DOHH2 (cell line): ENCODE results near the gene ARMC9.

ENCODE experiments used
- H3F3A ChIP-seq: fragments of 200-600 bp; sonication (generic), shearing (Covaris generic); 2 replicates; pipeline ENCODE4 v1.6.0; 2016; ENCODE audit warnings: antibody characterized with exemption, mild to moderate bottlenecking; ENCODE audit not compliant: control insufficient read depth, insufficient read depth
- H3K27ac ChIP-seq: fragments of 200-600 bp; sonication (generic); 2 replicates; pipeline ENCODE4 v1.5.1; 2014; ENCODE audit warnings: low read depth, mild to moderate bottlenecking, low read length, moderate library complexity
- H3K27me3 ChIP-seq: fragments of 200-600 bp; sonication (generic); 2 replicates; pipeline ENCODE4 v1.6.1; 2014; ENCODE audit warnings: mild to moderate bottlenecking, low read length, mixed read lengths; ENCODE audit not compliant: control insufficient read depth
- H3K36me3 ChIP-seq: fragments of 200-600 bp; sonication (generic); 2 replicates; pipeline ENCODE4 v1.6.1; 2014; ENCODE audit warnings: mild to moderate bottlenecking, low read length, moderate library complexity, mixed read lengths; ENCODE audit not compliant: control insufficient read depth
- H3K4me1 ChIP-seq: fragments of 200-600 bp; sonication (generic); 2 replicates; pipeline ENCODE4 v1.6.1; 2014; ENCODE audit warnings: mild to moderate bottlenecking, low read length, mixed read lengths; ENCODE audit not compliant: control insufficient read depth
- H3K4me2 ChIP-seq: fragments of 200-600 bp; sonication (generic); 2 replicates; pipeline ENCODE4 v1.6.0; 2014; ENCODE audit warnings: mild to moderate bottlenecking, low read length, moderate library complexity
- H3K4me3 ChIP-seq: fragments of 200-600 bp; sonication (generic); 2 replicates; pipeline ENCODE4 v1.5.1; 2014; ENCODE audit warnings: mild to moderate bottlenecking, low read length, mixed read lengths
- H3K79me2 ChIP-seq: fragments of 200-600 bp; sonication (generic); 2 replicates; pipeline ENCODE4 v1.6.1; 2014; ENCODE audit warnings: mild to moderate bottlenecking, low read length, mixed read lengths; ENCODE audit not compliant: control insufficient read depth
- H3K9me2 ChIP-seq: fragments of 200-600 bp; sonication (generic); replicated peaks from 2 replicates; pipeline ENCODE4 v1.6.1; 2014; ENCODE audit warnings: mild to moderate bottlenecking, low read length, mixed read lengths; ENCODE audit not compliant: control insufficient read depth
- H3K9me3 ChIP-seq: fragments of 200-600 bp; sonication (generic); 2 replicates; pipeline ENCODE4 v1.6.1; 2014; ENCODE audit warnings: antibody characterized with exemption, low read length, mixed read lengths; ENCODE audit not compliant: control insufficient read depth, insufficient read depth
- H4K20me1 ChIP-seq: fragments of 200-600 bp; sonication (generic); 2 replicates; pipeline ENCODE4 v1.6.0; 2014; ENCODE audit warnings: low read depth, mild to moderate bottlenecking, antibody characterized with exemption, low read length, moderate library complexity; ENCODE audit not compliant: control insufficient read depth, insufficient read depth
- CTCF ChIP-seq: fragments of 200-600 bp; sonication (generic); IDR thresholded peaks from one replicate; pipeline ENCODE4 v1.5.1; 2014; ENCODE audit warnings: antibody characterized with exemption, mild to moderate bottlenecking, low read depth, low read length; ENCODE audit not compliant: poor library complexity, severe bottlenecking
- EZH2phosphoT487 ChIP-seq: fragments of 200-600 bp; sonication (generic); IDR thresholded peaks from 2 replicates; pipeline ENCODE4 v1.6.1; 2017; ENCODE audit warnings: borderline replicate concordance, mild to moderate bottlenecking, antibody characterized with exemption, low read length, moderate library complexity, mixed read lengths

ARMC9 gene

DNA sequence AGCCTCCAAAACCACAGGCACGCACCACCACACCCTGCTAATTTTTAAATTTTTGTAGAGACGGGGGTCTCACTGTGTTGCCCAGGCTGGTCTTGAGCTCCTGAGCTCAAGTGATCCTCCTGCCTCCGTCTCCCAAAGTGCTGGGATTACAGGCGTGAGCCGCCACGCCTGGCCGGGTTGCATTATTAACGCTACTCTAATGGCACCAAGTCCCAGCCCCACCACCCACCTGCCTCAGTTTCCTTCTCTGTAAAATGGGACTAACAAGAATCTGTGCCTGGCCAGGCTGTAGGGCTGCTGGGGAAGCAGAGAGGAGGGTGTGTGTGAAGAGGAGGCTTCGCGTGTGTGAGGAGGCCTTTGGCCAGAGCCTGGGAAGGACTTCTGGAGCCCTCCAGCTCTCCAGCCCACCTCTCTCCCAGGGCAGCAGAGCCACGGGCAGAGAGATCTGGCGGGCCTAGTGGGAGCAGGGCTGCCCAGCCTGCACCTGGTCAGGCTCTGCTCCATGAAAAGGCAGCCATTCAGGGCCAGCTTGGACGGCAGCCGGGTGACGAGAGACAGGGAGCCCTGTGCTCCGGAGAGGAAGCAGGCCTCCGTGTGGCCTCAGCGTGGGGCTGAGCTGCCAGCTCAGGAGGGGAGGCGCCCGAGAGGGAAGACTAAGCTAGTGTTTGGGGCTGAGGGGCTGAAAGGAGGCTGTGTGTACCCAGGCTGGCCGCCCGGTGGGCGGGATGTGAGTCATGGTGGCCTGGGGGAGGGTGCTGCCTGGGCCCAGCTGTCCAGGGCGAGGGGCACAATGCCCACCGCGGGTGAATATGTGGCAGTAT lies 189.7 kb downstream of the ARMC9 start:
- Histone ChIP-seq H3K4me2 (no peak overlapping the region), H3K36me3 (no peaks in the 10 kb centered on the region), H3K9me3 (no peaks in the 10 kb centered on the region), H3K4me1 (peaks cover 19% of the 10 kb centered on the region), H4K20me1 (no peaks in the 10 kb centered on the region), H3K27me3 (no peaks in the 10 kb centered on the region), H3K79me2 (no peaks in the 10 kb centered on the region), H3K4me3 (no peak overlapping the region), H3K9me2 (no peaks in the 10 kb centered on the region), H3F3A (0 out of 2 replicates have a peak, but pooled peaks cover 4% of the 10 kb centered on the region), H3K27ac (no peak overlapping the region)
- TF ChIP-seq EZH2phosphoT487 (no peak), CTCF (no peak)

DNA sequence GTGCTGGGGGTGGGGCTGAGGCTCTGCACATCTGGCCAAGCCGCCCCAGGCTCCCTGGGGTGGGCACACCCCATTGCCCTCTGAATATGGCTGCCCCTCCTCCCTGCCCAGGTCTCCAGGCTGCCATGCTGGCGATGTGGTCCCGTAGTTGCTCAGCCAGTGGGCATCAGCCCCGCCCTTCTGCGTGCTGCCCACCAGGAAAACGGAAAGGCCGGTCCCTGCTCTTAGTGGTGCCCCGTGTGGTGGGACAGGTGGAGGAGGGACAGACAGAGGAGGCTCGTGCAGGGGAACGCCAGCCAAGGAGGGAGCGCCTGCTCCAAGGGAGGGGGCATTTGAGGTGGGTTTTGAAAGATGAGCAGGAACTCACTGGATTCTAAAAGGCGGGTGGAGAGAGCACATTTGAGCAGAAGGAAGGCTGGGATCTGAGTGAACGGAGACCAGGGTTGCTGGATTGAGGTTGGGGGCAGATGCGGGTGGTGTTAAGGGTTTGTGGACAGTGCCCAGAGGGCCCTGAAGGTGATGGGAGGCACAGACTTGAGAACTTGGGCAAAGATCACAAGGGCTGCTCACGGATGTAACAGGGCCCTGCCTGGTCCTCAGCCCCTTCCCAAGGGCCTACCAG lies 190.4 kb downstream of the ARMC9 start:
- no peaks in the 10 kb centered on the region for H3K9me2 ChIP-seq
- no peaks in the 10 kb centered on the region for H3K79me2 ChIP-seq
- H3K27ac ChIP-seq = no peak overlapping the region
- no peak overlapping the region for H3K4me2 ChIP-seq
- H4K20me1 ChIP-seq = no peaks in the 10 kb centered on the region
- H3F3A ChIP-seq = 0 out of 2 replicates have a peak, but pooled peaks cover 4% of the 10 kb centered on the region
- no peaks in the 10 kb centered on the region for H3K27me3 ChIP-seq
- no peaks in the 10 kb centered on the region for H3K36me3 ChIP-seq
- no peak for TF ChIP-seq EZH2phosphoT487
- no peak for TF ChIP-seq CTCF
- no peaks in the 10 kb centered on the region for H3K9me3 ChIP-seq
- peaks cover 26% of the 10 kb centered on the region for H3K4me1 ChIP-seq
- H3K4me3 ChIP-seq = no peak overlapping the region

DNA sequence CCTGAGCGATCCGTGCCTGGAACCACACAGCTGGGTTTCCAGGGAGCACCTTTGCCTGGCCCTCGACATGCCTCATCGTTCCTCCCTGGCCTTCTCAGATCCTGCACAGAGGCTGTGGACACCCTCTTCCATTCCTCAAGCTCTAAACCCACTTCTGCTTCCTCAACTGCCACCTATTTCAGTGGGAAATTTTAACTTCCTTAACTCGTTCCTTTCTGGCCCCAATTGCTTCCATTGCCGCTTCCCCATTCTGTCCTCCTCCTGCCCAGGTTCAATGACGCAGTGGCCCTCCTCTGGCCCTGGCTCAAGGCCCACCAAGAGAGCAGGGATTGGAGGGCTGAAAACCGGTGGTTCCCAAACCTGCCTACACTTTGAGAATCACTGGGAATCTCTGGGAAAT lies 192.2 kb downstream of the ARMC9 start:
- no peaks in the 10 kb centered on the region for H3K9me3 ChIP-seq
- peaks cover 10% of the 10 kb centered on the region; the same call in 1 of the 2 replicates for H3K79me2 ChIP-seq
- H3F3A ChIP-seq = peaks cover 14% of the 10 kb centered on the region
- no peak overlapping the region for H3K27ac ChIP-seq
- H3K4me3 ChIP-seq = no peak overlapping the region
- no peak overlapping the region for H3K4me2 ChIP-seq
- TF ChIP-seq CTCF (no peak), EZH2phosphoT487 (no peak)
- no peaks in the 10 kb centered on the region for H3K9me2 ChIP-seq
- H4K20me1 ChIP-seq = no peaks in the 10 kb centered on the region
- H3K27me3 ChIP-seq = no peaks in the 10 kb centered on the region
- peaks cover 41% of the 10 kb centered on the region for H3K4me1 ChIP-seq
- 0 out of 2 replicates have a peak, but pooled peaks cover 2% of the 10 kb centered on the region for H3K36me3 ChIP-seq
